ENCODE results near the gene IGF2BP3.

IGF2BP3 gene

GRCh38 chr7:23273141-23273599 lies 197.1 kb downstream of the IGF2BP3 start:
- FAIRE-seq (peak; percentile 65), DNase-seq (ENCODE audit: insufficient read length, low spot score) (peak; percentile 88)

DNA sequence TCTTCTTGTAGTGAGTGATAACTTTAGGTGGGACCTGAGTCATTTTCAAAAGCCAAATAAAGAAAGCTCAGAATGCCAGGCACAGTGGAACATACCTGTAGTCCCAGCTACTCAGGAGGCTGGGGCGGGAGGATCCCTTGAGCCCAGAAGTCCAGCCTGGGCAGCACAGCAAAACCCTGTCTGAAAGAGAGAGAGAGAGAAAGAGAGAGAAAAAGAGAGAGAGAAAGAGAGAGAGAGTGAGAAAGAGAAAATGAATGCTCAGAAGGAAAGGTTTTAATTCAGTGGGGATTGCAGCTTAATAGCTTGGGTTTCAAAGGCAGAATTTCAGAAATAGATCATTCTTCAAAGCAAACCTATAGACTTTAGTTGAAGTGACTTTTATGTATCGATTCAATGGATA lies 198.0 kb downstream of the IGF2BP3 start:
- FAIRE-seq (no peak), DNase-seq (ENCODE audit: insufficient read length, low spot score) (no peak)

DNA sequence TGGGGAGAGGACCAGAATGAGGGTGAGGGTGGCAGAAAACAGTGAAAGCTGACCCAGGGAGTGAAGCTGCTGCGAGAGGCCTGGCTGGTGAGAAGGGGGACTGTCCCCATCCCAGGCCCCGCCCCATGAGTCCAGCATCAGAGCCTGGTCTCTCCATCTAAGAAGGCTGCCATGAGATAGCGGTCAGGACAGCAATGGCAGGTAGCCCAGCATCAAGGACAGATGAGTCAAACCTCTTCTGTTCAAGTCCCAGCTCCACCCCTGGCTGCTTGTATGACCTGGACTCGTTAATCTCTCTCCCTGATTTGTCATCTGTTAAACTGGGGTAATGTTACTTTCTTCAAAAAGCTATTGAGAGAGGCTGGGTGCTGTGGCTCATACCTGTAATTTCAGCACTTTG lies 201.5 kb downstream of the IGF2BP3 start:
- FAIRE-seq: no peak

DNA sequence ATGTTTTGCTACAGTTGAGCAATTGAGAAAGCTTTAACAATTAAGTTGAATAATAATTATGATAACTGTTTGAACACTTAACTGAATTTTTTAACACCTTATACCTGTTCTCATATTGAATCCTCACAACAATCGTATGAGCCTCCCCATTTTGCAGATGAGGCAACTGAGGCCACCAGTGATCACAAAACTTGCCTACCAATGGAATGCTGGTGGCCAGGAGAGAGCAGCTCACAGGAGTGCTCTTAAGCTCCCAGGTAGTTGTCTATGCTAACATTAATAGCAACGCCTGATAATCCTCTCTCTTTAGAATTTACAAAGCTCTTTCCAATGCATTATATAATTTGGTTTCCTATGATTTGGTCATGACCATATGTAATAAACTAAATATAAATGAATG lies 202.1 kb downstream of the IGF2BP3 start:
- DNase-seq (ENCODE audit: insufficient read length, low spot score): no peak
- FAIRE-seq: no peak

More for the DNA sequence above, 201.5 kb downstream of the IGF2BP3 start:
- no peak for DNase-seq (ENCODE audit: insufficient read length, low spot score)

- FAIRE-seq: no peak
- no peak for DNase-seq (ENCODE audit: insufficient read length, low spot score)
Observed at GRCh38 chr7:23267357-23267756, 202.9 kb downstream of the IGF2BP3 start.

- no peak for FAIRE-seq
- no peak for DNase-seq (ENCODE audit: insufficient read length, low spot score)
Observed at GRCh38 chr7:23266918-23267317, 203.4 kb downstream of the IGF2BP3 start.

- DNase-seq (ENCODE audit: insufficient read length, low spot score): no peak
- no peak for FAIRE-seq
Observed at GRCh38 chr7:23264916-23265458, 205.3 kb downstream of the IGF2BP3 start.

DNA sequence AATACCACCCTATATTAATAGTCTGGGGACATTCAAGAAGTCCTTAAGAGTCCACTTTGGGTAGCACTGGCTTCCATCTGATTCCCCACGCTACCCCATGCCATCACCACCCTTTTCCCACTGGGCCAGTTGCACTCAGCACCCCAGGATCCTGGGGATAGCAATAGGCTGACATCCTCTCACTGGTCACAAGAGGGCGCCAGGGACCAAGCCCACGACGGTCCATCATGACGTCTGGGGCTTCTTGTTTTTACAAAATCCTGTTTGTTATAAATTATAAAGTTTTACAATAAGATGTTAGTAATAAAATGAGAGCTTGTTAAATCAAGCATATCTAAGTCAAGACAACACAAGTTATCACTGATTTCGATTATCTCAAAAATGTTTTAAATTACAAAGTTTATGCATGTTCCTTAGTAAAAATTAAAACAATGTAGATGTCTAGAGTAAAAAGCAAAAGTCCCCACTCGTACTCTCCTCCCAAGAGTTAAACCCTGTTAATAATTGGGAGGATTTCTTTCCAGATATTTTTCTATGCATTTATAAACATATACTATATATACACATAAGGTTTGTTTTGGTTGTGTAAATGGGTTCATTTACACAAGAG lies 208.3 kb downstream of the IGF2BP3 start:
- no peak for FAIRE-seq
- DNase-seq (ENCODE audit: insufficient read length, low spot score): peak; percentile 85

GRCh38 chr7:23260371-23260770 lies 209.9 kb downstream of the IGF2BP3 start:
- no peak for DNase-seq (ENCODE audit: insufficient read length, low spot score)

More at GRCh38 chr7:23260371-23260770, 209.9 kb downstream of the IGF2BP3 start:
- no peak for FAIRE-seq

Data from HTR-8/SVneo (cell line).